Measurements from ENCODE around the gene PCA3. TPM values are rescaled to one million over a fixed set of nuclear protein-coding genes. Genes with fewer than 3 reads are reported as not detected.
"Not testable (repeated sequence)": the region's sequence is repeated elsewhere in the genome, so short reads cannot be mapped to it uniquely, and the experiment has no call there.

Gene PCA3
- total RNA-seq, 3 donors from 2014 or later: 0.38 TPM; not detected in 2

DNA sequence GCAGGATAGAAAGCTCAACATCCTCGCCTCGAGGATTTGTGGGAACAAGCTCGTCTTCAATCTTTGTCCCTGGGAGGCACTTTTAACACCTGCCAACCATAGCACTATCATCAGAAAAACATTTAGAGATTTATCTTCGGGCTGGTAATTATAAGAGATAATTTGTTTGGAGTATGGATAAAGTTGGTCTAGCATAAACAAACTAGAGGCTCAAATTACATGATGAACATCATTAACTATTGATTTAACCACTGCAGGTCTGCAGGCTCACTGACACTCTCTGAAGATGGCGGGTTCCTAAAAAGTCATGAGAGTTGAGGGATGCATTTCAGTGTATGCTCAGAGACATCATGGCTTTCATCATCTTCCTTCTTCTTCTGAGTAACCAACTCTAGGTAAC, 25.8 kb upstream of the PCA3 start:
- no peak overlapping the region for H3K4me3 ChIP-seq
- DNase-seq: no peak
- H3K4me1 ChIP-seq (ENCODE audit: low read depth): no peaks in the 10 kb centered on the region
- H3K9me3 ChIP-seq: peaks cover 4% of the 10 kb centered on the region
- no peak for ATAC-seq
- intact Hi-C loops (cut with DNase I, micrococcal nuclease): no loop called here
- TF ChIP-seq, protein P1, sequence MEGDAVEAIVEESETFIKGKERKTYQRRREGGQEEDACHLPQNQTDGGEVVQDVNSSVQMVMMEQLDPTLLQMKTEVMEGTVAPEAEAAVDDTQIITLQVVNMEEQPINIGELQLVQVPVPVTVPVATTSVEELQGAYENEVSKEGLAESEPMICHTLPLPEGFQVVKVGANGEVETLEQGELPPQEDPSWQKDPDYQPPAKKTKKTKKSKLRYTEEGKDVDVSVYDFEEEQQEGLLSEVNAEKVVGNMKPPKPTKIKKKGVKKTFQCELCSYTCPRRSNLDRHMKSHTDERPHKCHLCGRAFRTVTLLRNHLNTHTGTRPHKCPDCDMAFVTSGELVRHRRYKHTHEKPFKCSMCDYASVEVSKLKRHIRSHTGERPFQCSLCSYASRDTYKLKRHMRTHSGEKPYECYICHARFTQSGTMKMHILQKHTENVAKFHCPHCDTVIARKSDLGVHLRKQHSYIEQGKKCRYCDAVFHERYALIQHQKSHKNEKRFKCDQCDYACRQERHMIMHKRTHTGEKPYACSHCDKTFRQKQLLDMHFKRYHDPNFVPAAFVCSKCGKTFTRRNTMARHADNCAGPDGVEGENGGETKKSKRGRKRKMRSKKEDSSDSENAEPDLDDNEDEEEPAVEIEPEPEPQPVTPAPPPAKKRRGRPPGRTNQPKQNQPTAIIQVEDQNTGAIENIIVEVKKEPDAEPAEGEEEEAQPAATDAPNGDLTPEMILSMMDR (IDR thresholded peaks at IDR 0.05): no peak
- no peaks in the 10 kb centered on the region for H3K36me3 ChIP-seq (ENCODE audit: low read depth)

DNA sequence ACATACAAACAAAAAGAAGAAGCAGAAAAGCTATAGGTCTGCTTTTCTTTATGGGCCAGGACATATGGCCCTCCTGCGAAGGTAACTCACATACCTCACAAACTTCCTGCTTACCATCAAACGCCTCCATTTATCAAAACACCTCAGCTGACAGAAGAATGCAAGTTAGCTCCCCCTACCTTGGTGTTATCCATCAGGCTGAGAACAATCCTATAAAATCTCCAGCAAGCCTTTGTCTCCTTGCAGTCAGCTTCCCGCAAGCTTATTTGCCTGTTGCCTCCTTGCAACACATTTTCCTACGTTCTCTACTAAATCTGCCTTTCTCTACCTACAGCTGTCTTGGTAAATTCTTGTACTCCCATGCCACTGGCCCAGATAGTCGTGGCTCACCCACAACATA, 22.7 kb upstream of the PCA3 start:
- H3K36me3 ChIP-seq (ENCODE audit: low read depth): no peaks in the 10 kb centered on the region
- no peak for DNase-seq
- H3K4me1 ChIP-seq (ENCODE audit: low read depth): no peaks in the 10 kb centered on the region
- intact Hi-C loops (cut with DNase I, micrococcal nuclease): no loop called here
- no peak for ATAC-seq
- H3K9me3 ChIP-seq: peaks cover 4% of the 10 kb centered on the region
- no peak overlapping the region for H3K4me3 ChIP-seq
- TF ChIP-seq, protein P1 (IDR thresholded peaks at IDR 0.05): no peak

DNA sequence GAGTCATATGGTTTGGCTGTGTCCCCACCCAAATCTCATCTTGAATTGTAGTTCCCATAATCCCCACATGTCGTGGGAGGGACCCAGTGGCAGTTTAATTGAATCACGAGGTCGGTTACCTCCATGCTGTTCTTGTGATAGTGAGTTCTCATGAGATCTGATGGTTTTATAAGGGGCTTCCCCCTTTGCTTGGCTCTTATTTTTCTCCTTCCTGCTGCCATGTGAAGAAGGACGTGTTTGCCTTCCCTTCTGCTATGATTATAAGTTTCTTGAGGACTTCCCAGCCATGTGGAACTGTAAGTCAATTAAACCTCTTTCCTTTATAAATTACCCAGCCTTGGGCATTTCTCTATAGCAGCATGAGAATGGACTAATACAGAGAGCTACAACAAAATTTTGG, 21.3 kb upstream of the PCA3 start:
- H3K4me1 ChIP-seq (ENCODE audit: low read depth); H3K9me3 ChIP-seq; H3K4me3 ChIP-seq; intact Hi-C loops (cut with DNase I, micrococcal nuclease); H3K36me3 ChIP-seq (ENCODE audit: low read depth); ATAC-seq; DNase-seq: not testable (repeated sequence)

DNA sequence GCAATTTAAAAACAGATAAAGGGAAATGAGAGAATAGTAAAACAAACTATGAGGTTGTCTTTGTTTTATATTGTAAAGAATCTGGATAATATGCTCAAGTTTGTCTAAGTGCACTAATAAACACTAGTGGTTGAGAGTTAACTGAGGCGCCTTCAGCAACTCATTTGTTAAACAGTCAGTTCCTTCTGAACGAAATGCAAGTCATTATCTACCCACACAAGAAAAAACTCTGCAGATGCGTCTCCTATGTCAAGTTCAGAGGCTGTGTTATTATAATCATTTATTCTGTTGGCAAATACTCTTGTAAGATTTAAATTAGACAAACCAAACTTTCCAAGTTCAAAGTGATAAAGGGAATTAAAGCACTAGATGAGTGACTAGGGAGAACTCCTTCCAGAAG, 20.3 kb upstream of the PCA3 start:
- Histone ChIP-seq H3K9me3 (peaks cover 4% of the 10 kb centered on the region), H3K4me3 (no peak overlapping the region), H3K36me3 (ENCODE audit: low read depth) (no peaks in the 10 kb centered on the region), H3K4me1 (ENCODE audit: low read depth) (no peaks in the 10 kb centered on the region)
- intact Hi-C loops (cut with DNase I, micrococcal nuclease): no loop called here
- TF ChIP-seq, protein P1 (IDR thresholded peaks at IDR 0.05): no peak
- ATAC-seq: no peak
- DNase-seq: no peak

DNA sequence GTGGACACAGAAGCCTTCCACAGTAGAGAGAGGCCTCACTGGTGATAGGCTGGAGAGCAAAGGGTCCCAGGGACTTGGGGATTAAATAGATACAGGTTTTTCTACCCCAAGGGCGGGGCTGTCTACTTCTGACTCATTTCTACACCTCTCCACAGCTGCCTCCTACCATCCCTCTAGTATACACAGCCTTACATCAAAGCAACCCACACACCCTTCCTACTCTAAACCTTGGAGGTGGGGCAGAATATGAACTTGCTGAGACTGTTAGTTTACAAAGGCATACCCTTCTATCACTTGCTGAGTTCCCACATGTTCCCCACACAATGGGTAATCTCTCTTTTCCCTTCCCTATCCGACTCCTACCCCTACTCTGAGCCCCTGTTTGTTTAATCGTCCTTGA, 19.9 kb upstream of the PCA3 start:
- no peaks in the 10 kb centered on the region for H3K36me3 ChIP-seq (ENCODE audit: low read depth)
- DNase-seq: no peak
- no peak overlapping the region for H3K4me3 ChIP-seq
- H3K9me3 ChIP-seq: peaks cover 4% of the 10 kb centered on the region
- ATAC-seq: no peak
- no peaks in the 10 kb centered on the region for H3K4me1 ChIP-seq (ENCODE audit: low read depth)
- intact Hi-C loops (cut with DNase I, micrococcal nuclease): no loop called here
- TF ChIP-seq, protein P1 (IDR thresholded peaks at IDR 0.05): no peak

DNA sequence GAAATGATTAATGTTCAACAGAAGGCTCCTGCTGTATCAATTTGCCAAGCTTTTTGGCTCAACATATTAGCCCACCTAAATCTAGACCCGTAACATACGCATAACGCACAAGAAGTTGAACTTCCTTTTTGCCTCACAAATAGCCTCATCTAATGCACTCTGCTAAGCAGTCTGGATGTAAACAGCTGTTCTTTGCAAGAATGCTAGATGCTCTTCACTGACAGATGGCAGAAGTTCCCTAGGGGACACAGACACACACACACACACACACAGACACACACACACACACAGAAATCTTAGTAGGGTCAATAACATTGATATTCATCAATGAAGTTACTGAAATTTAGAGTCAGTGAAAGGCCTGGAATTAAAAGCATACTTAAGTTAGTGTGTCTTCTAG, 13.2 kb upstream of the PCA3 start:
- no peaks in the 10 kb centered on the region for H3K4me1 ChIP-seq (ENCODE audit: low read depth)
- no peak for DNase-seq
- intact Hi-C loops (cut with DNase I, micrococcal nuclease): no loop called here
- no peaks in the 10 kb centered on the region for H3K9me3 ChIP-seq
- H3K36me3 ChIP-seq (ENCODE audit: low read depth): no peaks in the 10 kb centered on the region
- H3K4me3 ChIP-seq: no peak overlapping the region
- TF ChIP-seq, protein P1 (IDR thresholded peaks at IDR 0.05): no peak
- no peak for ATAC-seq
